HG02678 (cell line): ENCODE data around the gene FAM229A.
A peak's percentile ranks its signal among the peaks of the same experiment; 100 is the strongest.

Source experiments
- ATAC-seq: cut with Tn5 transposase; IDR thresholded peaks from one replicate; pipeline ENCODE4 v1.9.1; 2021; ENCODE audit warnings: mild to moderate bottlenecking, moderate library complexity; ENCODE audit not compliant: unreplicated experiment

FAM229A gene

GRCh38 chr1:32332290-32333079 is 29.8 kb downstream of the FAM229A start:
- no peak for ATAC-seq

- no peak for ATAC-seq
Observed at GRCh38 chr1:32331549-32331948, 30.7 kb downstream of the FAM229A start.

DNA sequence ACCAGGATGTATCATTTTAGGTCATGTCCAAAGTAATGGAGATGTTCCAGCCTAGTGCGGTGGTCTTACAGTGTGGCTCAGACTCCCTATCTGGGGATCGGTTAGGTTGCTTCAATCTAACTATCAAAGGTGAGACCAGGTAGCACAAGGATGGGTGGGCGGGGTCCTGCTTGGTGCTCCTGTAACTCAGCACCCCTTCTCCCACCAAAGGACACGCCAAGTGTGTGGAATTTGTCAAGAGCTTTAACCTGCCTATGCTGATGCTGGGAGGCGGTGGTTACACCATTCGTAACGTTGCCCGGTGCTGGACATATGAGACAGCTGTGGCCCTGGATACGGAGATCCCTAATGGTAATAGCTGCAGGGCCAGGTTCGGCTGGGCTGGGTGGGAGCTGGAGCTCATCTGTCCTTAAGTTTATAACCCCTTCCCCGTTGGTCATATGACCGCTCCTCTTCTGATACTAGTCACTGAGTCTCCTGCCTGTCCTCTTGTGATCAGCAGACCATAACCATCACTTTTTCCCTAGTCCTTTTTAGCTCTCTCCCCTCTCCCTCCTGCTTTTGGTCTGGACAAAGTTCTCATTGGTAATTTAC is 31.6 kb downstream of the FAM229A start:
- no peak for ATAC-seq

DNA sequence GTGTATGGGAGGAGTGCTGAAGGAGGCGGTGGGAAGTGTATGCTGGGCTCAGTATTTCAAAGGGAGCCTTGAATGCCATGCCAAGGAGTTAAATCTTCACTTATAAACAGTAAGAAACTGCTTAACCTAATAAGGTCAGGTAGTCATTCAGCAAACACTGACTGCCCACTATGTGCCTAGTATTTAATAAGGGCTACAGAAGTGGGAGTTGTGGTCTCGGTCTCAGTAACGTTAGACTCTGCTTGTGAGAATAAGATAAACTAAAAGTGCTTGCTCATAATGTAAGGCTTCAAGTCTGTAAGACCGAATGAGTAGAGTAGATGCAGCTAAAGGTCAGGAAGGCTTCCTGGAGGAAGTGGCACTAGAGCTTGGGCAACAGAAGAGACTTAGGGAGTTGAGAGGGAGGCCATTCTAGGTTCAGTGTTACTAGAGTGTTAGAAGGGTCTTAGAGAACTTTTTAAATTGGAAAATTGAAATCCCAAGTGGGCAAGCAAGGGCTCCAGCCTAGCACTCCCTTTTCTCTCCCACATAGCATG is 32.3 kb downstream of the FAM229A start:
- no peak for ATAC-seq

DNA sequence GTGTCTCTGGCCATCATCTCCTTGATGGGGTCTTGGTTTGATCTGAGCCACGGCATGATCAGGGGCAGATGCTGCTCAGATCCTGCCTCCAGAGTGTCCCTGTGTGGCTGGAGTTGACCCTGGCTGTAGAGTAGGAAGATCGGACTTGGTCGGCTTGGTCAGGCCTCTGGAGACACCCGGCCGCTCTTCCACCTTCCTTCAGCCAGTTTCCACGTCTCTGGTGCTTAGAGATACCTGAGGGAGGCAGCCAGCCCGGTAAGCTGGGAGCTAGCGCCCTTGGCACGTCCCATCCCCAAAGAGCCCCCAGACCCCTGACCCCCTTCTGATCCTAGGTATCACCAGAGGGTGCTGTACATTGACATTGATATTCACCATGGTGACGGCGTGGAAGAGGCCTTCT is 35.1 kb downstream of the FAM229A start:
- ATAC-seq, result no peak

DNA sequence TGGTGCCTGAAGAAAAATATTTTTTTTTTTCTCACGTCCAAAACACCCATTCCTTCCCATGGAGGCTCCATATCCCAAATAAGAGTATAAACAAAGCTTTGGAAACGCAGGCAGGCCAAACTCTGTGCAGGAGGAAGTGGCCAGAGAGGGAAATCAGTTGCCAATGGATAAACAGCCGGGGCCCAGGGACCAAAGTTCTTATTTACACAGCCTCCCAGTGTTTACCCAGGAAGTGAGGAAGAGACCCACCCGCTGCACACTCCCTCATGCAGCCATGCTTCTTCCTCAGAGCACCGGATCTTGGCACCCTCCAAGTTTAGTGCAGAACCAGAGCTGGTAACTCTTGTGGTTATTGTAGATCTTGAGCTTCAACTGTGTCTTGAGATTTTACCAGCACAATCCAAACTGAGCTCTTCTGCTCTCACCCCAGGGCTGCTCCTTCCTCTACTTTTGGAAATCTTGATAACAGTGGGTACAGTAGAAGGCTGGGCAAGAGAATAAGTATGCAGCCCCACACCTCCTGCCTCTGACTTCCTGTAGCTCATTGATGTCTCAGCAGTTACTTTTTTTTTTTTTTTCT is 40.5 kb downstream of the FAM229A start:
- no peak for ATAC-seq

DNA sequence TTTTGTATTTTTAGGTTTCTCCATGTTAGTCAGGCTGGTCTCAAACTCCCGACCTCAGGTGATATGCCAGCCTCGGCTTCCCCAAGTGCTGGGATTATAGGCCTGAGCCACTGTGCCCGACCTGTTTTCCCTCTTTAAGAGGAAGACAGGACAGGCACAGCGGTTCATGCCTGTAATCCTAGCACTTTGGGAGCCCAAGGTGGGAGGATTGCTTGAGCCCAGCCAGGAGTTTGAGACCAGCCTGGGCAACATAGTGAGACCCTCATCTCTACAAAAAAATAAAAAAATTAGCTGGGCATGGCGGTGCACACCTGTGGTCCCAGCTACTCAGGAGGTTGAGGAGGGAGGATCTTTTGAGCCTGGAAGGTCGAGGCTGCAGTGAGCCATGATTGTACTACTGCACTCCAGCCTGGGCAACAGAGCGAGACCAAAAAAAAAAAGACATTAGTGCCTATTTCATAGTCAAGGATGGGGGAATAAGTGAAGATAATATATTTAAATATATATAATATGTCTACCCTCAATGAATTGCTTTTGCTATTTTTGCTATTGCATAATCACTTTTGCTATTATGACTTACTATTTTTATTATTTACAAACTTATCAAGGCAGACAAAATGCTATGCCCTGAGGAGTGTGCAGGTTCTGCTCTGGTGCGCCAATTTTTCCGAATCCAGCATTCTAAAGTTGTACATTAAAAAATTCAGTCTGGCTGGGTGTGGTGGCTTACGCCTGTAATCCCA is 44.0 kb downstream of the FAM229A start:
- ATAC-seq, result no peak

DNA sequence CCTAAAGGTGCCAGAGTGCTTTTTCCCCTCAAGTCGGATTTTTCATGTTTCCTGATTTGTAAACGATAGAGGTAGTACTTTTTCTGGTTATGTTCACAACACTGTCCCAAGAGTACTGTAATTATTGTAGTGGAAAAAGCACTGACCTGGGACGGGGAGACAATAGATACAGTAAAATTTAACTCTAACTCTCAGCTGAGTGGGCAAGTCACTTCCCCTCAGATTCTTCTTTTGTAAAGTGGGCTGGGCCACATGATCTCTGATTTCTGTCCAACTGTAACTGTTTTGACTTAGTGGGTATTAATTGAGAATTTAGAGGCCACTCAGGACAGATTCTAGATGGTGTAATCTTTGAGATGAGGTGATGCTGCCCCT is 45.4 kb downstream of the FAM229A start:
- ATAC-seq, result peak; percentile 21

GRCh38 chr1:32311709-32312393 is 50.4 kb downstream of the FAM229A start:
- no peak for ATAC-seq
